ENCODE measurements around the gene GPR180.
A peak's percentile ranks its signal among the peaks of the same experiment; 100 is the strongest.

Gene GPR180

GRCh38 chr13:94601446-94602431 lies at the start of gene GPR180:
GPR180 (plus strand) TSS chr13:94601857; CDS start chr13:94601928, 71 bp downstream.
- peak; percentile 99 for DNase-seq

GRCh38 chr13:94552095-94552494 lies 49.6 kb upstream of the GPR180 start:
- DNase-seq, result no peak

- DNase-seq, result no peak
Observed at GRCh38 chr13:94553766-94554165, 47.9 kb upstream of the GPR180 start.

DNA sequence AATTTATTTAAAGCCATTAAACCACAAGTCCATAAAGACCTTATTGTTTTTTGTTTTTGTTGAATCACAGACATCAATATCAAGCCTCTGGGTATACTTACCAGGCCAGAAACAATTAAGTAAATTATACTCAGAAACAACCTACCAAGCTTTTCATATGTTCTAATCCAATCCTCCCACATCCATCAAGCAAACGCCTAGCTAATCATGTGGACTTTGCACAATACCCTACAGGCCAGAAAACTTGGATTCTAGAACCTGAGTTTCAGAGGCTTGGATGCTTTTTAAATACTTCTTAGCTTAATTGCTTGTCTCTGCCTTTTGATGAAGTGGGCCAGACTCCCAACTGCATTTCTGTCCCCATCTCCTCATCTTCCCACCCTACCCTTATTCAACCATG lies 45.6 kb upstream of the GPR180 start:
- DNase-seq, result no peak

DNA sequence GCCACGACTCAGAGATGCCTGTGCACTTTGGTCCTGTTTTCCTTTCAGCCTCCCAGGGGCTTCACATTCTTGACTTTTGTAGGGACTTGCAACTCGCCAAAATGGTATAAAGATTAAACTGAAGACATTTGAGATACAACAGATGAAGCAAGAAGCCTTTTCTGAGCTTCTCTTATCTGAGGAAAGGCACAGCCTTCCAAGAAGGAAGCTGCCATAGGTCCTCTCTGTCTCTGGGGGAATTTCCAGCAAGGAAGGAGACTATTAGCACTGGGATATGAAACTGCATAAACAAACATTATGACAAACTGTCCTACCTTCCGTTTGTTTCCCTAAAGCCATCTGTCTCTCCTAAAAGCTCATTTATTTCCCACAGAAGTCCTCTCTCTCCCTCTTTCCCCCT lies 45.0 kb upstream of the GPR180 start:
- DNase-seq, result no peak

DNA sequence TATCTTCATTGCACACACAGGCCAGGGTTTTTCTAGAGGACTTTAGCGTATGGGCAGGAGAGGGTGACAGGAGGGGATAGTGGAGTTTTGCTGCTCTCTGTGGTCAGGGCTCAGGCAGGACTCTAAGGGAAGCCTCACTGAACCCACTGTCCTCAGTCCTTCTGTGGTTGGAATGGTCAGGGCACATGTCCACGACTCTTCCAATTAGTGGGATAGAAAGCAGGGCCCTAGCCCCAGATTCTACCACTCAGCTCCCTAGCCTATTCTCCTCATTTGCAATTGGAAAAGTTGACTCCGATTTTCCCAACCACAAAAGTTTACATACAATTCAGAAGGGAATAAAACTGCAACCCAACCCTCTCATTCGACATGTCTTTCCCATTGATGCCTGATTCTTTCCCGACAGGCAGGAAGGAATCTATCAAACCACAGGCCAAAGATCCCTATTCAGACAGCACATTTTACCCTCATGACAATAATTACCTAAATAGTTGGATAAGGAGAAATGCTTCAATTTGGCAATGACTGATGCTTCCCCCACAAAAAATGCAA lies 43.9 kb upstream of the GPR180 start:
- DNase-seq, result no peak

GRCh38 chr13:94558716-94559115 lies 42.9 kb upstream of the GPR180 start:
- peak; percentile 64 for DNase-seq

DNA sequence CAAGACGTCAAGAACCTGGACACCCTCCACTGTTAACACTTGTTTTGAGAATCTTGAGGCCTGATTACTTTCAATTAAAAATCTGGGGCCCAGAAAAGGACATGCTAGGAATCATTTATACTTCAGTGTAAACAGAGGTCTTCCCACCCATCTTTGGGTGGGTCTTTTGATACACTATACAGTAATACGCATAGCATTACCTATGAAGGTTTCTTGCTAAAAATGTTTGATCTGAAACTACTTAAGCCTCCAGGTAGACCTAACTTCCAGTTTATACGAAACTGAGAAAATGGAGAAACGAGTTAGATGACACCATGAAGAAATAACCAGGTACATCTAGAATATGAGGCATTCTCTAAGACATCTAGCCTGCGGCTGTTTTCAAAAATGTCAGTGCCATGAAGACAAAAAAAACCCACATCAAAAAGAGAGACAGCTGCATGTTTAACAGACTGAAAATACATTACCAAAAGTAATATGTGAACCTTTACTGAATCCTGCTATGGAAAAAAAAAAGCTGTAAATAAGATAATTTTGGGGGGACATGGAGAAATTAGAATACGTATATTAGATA lies 42.3 kb upstream of the GPR180 start:
- DNase-seq, result no peak

- no peak for DNase-seq
Observed at GRCh38 chr13:94560116-94560515, 41.5 kb upstream of the GPR180 start.

DNA sequence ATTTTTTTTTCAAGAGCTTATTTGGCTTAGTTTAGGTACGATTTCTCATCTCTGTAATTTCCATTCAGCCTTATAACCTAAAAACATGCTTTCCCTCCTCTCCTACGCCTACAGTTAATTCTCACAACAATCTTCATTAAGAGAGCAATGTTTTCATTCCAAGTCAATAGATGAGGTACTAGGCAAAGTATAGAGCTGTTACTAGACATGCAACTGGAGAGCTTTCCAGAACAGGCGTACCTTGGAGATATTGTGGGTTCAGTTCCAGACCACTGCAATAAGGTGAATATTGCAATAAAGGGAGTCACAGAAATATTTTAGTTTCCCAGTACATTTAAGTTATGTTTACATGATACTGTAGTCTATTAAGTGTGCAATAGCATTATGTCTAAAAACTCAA lies 40.5 kb upstream of the GPR180 start:
- DNase-seq, result no peak

DNA sequence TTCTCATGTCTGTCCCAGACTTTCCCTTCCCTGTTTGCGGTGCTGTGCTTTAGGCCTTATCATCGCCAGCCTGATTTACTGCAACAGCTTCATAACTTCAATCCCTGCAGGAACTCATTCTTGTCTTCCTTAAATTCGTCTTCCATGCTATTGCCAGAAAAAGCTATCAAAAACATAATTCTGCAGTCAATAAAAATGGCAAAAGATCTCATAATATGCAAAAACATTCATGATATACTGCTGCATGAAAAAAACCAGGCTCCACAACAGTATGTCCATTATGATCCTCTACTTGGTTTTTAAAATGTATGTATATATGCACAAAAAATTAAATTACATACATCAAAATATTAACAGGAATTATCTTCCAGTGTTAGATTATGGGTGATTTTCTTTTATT lies 34.1 kb upstream of the GPR180 start:
- no peak for DNase-seq

- DNase-seq, result no peak
Observed at GRCh38 chr13:94568443-94568842, 33.2 kb upstream of the GPR180 start.

DNA sequence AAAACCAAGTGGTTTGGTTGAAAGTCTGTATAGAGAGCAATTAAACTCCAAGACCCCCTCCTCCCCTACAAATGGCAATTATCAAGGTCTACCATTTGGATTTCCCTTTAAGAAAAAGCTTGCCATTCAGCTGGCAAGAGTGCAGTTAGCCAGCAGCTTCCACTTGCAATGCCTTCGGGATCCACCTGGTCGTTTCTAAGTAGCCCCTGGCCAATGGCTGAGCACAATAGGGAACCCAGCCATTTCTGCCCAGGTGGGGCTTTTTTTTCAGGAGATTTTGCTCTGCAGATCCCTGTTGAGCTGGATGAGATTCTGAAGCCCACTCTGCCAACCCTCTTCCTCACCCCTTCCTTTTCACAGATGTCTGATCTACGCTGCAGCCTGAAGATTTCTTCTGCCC lies 32.0 kb upstream of the GPR180 start:
- DNase-seq, result no peak

DNA sequence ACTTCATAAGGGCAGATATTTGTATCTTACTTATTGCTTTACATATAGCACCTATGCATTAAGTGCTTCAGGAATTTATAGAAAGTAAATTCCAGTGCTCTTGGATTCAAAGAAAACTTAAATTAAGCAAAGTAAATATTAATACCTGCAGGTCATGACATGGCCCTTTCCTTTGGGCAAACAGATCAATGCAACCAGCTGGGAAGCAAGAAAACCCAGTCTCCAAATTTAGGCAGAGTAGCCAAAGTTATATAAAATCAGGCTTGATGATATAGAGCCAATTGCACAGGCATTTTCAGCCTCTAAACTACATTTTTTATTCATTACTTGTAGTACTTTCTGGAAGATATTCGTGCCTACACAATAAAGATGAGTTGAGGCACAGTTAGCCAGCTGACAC lies 22.6 kb upstream of the GPR180 start:
- DNase-seq, result no peak

- DNase-seq, result no peak
Observed at GRCh38 chr13:94583926-94584325, 17.7 kb upstream of the GPR180 start.

DNA sequence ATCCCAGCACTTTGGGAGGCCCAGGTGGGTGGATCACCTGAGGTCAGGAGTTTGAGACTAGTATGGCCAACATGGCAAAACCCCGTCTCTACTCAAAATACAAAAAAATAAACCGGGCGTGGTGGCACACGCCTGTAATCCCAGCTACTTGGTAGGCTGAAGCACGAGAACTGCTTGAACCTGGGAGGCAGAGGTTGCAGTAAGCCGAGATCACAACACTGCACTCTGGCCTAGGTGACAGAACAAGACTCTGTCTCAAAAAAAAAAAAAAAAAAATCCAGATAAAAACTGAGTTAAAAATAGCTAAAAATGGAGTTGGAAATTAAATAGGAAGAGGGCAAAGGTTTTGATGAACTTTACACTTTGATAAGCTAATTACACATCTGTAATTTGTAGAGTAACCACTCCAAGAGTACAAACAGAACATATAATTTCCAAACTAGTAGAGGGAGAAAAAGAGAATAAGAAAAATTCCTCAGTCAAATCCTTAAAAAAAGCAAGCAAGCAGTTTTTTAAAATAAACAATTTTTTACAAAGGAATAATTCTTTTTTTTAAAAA lies 16.0 kb upstream of the GPR180 start:
- DNase-seq, result no peak

GRCh38 chr13:94586371-94586770 lies 15.3 kb upstream of the GPR180 start:
- DNase-seq, result no peak

DNA sequence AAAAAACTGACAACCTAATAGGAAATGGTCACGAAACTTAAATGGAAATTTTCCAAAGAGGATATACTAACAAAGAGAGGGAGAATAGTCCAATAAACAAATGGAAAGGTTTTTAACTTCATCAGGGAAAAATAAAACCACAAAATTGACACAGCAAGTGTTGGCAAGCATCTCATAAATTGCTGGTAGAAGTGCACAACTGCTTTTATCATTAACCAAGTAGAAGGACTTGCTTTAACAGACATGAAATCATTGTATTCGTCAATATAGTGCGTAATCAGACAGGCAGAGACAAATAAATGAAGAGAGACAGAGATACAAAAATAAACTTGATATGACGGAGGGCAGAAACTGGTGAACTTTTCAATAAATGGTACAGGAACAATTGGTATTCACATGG lies 13.1 kb upstream of the GPR180 start:
- no peak for DNase-seq

DNA sequence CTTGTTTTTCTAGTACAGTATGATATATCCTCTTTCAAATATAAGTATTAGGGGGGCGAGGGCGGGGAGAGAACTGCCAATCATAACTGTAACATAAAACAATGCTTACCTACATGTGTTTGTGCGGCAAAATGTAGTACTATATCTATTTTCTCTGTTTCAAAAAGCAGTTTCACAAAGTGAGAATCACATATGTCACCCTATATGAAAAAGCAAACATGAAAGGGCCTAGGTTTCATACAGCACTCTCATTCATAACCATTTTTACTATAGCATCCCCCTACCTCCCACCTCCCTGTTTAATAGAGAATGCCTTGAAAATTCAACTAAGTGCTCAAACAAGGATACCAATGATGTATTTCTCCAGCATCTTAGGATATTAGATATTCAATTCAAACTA lies 10.9 kb upstream of the GPR180 start:
- no peak for DNase-seq

GRCh38 chr13:94595001-94595949 lies 6.4 kb upstream of the GPR180 start:
- DNase-seq, result peak; percentile 71

GRCh38 chr13:94595950-94596574 lies 5.6 kb upstream of the GPR180 start, which contains the start of gene TGDS:
TGDS (minus strand) TSS chr13:94596152; CDS start chr13:94596136, 16 bp downstream.
- DNase-seq, result peak; percentile 96

DNA sequence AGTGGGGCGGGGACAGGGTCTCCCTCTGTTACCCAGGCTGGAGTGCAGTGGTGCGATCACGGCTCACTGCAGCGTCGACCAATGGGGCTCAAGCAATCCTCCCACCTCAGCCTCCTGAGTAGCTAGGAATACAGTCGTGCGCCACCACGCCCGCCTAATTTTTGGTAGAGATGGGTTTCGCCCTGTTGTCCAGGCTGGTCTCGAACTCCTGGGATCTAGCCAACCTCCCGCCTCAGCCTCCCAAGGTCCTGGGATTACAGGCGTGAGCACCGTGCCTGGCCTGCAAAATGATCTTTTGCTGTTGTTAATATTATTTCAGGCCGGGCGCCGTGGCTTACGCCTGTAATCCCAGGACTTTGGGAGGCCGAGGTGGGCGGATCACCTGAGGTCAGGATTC lies 5.1 kb upstream of the GPR180 start:
- no peak for DNase-seq
